ENCODE measurements around the gene CD177. TPM values are rescaled to one million over a fixed set of nuclear protein-coding genes. Genes with fewer than 3 reads are reported as not detected.

The CD177 gene
- total and polyA plus RNA-seq, 2 of the 8 experiments (the other 6 are each of a cell fraction or from before 2014, with no cell fraction given): 3.4 to 10.0 TPM

DNA sequence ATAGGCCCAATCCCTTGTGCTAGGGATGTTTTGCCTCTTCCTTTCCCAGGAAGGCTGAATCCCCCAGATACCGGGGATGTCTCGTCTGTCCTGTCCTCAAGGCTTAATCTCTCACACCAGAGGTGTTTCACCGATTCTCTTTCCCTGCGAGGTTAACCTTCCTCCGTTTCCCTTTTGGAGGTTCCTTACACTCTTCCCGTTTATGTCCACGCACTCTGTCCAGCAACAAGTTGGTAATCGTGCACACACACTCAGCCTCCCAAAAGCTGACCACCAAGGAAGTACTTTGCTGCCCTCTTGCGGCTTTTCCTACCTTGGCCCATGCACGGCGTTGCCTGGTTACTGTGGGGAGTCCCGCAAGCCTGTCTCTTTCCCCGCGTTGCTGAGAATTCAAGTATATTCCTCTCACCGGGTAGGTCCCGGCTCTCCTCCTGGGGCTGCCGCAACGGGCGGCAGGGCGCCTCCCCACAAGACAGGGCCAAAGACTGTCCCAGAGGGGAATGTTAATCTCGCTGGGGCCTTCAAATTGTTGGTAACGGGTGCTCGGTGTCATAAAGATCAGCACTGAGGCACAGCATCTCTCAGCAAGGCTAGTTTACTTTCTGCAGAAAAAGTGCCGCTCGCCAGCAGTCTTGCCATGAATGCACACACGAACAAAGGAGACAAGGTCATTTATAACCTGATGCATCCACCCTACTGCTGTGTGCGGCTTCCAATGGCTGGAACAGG lies 36.7 kb upstream of the CD177 start (continued):
- TF ChIP-seq ASH2L (IDR thresholded peaks at IDR 0.05; ENCODE audit: low read length): peak; percentile 49
- no peak for TF ChIP-seq POLR2A (IDR thresholded peaks at IDR 0.05; ENCODE audit: control extremely low read depth in 1 of 2, low read depth in 2 of 2, low read length in 2 of 2)
- TF ChIP-seq SAP30 (IDR thresholded peaks at IDR 0.05; ENCODE audit: insufficient read depth, insufficient replicate concordance, low read length): no peak
- no peak for TF ChIP-seq BACH1 (IDR thresholded peaks at IDR 0.05; ENCODE audit: low read length)
